COLO668 (cell line): ENCODE measurements around the gene EPSTI1.

Source experiments
- DNase-seq: peaks from one replicate; lab custom pipeline; 2025; ENCODE audit not compliant: unreplicated experiment; lab: John Stamatoyannopoulos, UW

EPSTI1 gene

GRCh38 chr13:42976066-42976465, 16.0 kb downstream of the EPSTI1 start:
- DNase-seq, result no peak

- no peak for DNase-seq
Observed at GRCh38 chr13:42973581-42973980, 18.5 kb downstream of the EPSTI1 start.

- DNase-seq, result no peak
Observed at GRCh38 chr13:42971691-42972347, 20.2 kb downstream of the EPSTI1 start.

- DNase-seq, result peak; percentile 48
Observed at GRCh38 chr13:42970824-42971690, 21.0 kb downstream of the EPSTI1 start.

GRCh38 chr13:42969565-42970172, 22.4 kb downstream of the EPSTI1 start:
- peak; percentile 82 for DNase-seq

GRCh38 chr13:42968906-42969305, 23.1 kb downstream of the EPSTI1 start:
- peak; percentile 89 for DNase-seq

GRCh38 chr13:42967660-42968059, 24.4 kb downstream of the EPSTI1 start:
- DNase-seq, result no peak

GRCh38 chr13:42965281-42965680, 26.8 kb downstream of the EPSTI1 start:
- DNase-seq, result no peak

- DNase-seq, result no peak
Observed at GRCh38 chr13:42964761-42965161, 27.3 kb downstream of the EPSTI1 start.

- DNase-seq, result no peak
Observed at GRCh38 chr13:42959615-42960014, 32.4 kb downstream of the EPSTI1 start.

- DNase-seq, result no peak
Observed at GRCh38 chr13:42957881-42958280, 34.2 kb downstream of the EPSTI1 start.

- DNase-seq, result no peak
Observed at GRCh38 chr13:42950181-42950580, 41.9 kb downstream of the EPSTI1 start.

- DNase-seq, result no peak
Observed at GRCh38 chr13:42947925-42948324, 44.1 kb downstream of the EPSTI1 start.

- no peak for DNase-seq
Observed at GRCh38 chr13:42946927-42947326, 45.1 kb downstream of the EPSTI1 start.

- DNase-seq, result no peak
Observed at GRCh38 chr13:42929886-42930535, 62.0 kb downstream of the EPSTI1 start.

GRCh38 chr13:42926555-42926954, 65.5 kb downstream of the EPSTI1 start:
- no peak for DNase-seq

- no peak for DNase-seq
Observed at GRCh38 chr13:42926043-42926442, 66.0 kb downstream of the EPSTI1 start.

GRCh38 chr13:42925626-42926025, 66.4 kb downstream of the EPSTI1 start:
- no peak for DNase-seq

- peak; percentile 78 for DNase-seq
Observed at GRCh38 chr13:42924344-42924743, 67.7 kb downstream of the EPSTI1 start.

GRCh38 chr13:42907745-42908144, 84.3 kb downstream of the EPSTI1 start:
- no peak for DNase-seq

- no peak for DNase-seq
Observed at GRCh38 chr13:42906257-42906656, 85.8 kb downstream of the EPSTI1 start.
